ENCODE data around the gene BAHCC1. TPM values are rescaled to one million over a fixed set of nuclear protein-coding genes. Genes with fewer than 3 reads are reported as not detected.
A peak's percentile ranks its signal among the peaks of the same experiment; 100 is the strongest.

The BAHCC1 gene
- total and polyA plus RNA-seq, 2 donors (not counting 1 experiment from before 2014, with no cell fraction given): 1.8 to 7.3 TPM

DNA sequence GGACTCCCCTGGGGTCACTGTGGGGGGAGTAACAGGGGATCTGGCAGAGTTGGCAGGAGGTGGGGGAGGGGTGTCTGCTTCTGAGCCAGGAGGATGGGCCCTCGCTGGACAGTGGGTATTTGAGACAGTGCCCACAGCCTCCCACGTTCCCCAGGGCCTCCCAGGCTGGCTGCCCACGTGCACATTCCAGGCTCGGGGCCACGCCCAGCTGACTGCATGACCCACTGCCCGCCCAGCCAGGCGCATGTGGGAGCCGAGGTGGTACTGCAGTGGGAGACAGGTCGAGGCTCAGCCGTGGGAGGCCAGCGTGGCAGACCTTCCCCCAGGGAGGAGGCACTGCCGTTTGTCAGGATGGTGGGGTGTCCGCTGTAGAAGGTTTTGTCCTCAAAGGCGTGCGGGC, 38.8 kb downstream of the BAHCC1 start:
- no peak overlapping the region for H3K4me3 ChIP-seq (replicated peaks in 1 of 4; ENCODE audit: control extremely low read depth in 1 of 4, insufficient read depth in 1 of 4, low read depth in 3 of 4, low read length in 4 of 4)
- H3K36me3 ChIP-seq (ENCODE audit: control insufficient read depth, insufficient read depth, low read length): no peaks in the 10 kb centered on the region
- no peaks in the 10 kb centered on the region for H3K27me3 ChIP-seq (ENCODE audit: control insufficient read depth, insufficient read depth, low read length)
- no peak overlapping the region for H3K4me2 ChIP-seq (ENCODE audit: extremely low read depth, insufficient read depth, low read length)
- no peaks in the 10 kb centered on the region for H3K9me3 ChIP-seq (ENCODE audit: control insufficient read depth, insufficient read depth, low read depth, low read length)
- no peak overlapping the region for H3K27ac ChIP-seq (ENCODE audit: insufficient read depth, low read length)
- no peaks in the 10 kb centered on the region for H4K20me1 ChIP-seq (ENCODE audit: control insufficient read depth, extremely low read depth, insufficient read depth, low read length)
- H3K9ac ChIP-seq (ENCODE audit: insufficient read depth, low read length): no peak overlapping the region
- DNase-seq (ENCODE audit: low read depth in 2 of 2): peak in 1 of 2 donors; percentile 39
- no peak overlapping the region for H2AFZ ChIP-seq (ENCODE audit: low read length)
- TF ChIP-seq, protein P1, sequence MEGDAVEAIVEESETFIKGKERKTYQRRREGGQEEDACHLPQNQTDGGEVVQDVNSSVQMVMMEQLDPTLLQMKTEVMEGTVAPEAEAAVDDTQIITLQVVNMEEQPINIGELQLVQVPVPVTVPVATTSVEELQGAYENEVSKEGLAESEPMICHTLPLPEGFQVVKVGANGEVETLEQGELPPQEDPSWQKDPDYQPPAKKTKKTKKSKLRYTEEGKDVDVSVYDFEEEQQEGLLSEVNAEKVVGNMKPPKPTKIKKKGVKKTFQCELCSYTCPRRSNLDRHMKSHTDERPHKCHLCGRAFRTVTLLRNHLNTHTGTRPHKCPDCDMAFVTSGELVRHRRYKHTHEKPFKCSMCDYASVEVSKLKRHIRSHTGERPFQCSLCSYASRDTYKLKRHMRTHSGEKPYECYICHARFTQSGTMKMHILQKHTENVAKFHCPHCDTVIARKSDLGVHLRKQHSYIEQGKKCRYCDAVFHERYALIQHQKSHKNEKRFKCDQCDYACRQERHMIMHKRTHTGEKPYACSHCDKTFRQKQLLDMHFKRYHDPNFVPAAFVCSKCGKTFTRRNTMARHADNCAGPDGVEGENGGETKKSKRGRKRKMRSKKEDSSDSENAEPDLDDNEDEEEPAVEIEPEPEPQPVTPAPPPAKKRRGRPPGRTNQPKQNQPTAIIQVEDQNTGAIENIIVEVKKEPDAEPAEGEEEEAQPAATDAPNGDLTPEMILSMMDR (conservative IDR thresholded peaks at IDR 0.05 in 1 of 2, IDR thresholded peaks at IDR 0.05 in 1 of 2; ENCODE audit: low read depth in 1 of 2, low read length in 2 of 2): no peak
- TF ChIP-seq EZH2 (IDR thresholded peaks at IDR 0.05; ENCODE audit: low read length, missing control alignments): no peak
- peaks cover 9% of the 10 kb centered on the region for H3K4me1 ChIP-seq (ENCODE audit: control insufficient read depth, extremely low read depth, insufficient read depth, low read length)
- H3K79me2 ChIP-seq (ENCODE audit: control insufficient read depth, insufficient read depth, low read length): no peaks in the 10 kb centered on the region

- no peaks in the 10 kb centered on the region for H4K20me1 ChIP-seq (ENCODE audit: control insufficient read depth, extremely low read depth, insufficient read depth, low read length)
- H3K79me2 ChIP-seq (ENCODE audit: control insufficient read depth, insufficient read depth, low read length): no peaks in the 10 kb centered on the region
- H3K27ac ChIP-seq (ENCODE audit: insufficient read depth, low read length): no peak overlapping the region
- no peak overlapping the region for H2AFZ ChIP-seq (ENCODE audit: low read length)
- no peak overlapping the region for H3K4me3 ChIP-seq (replicated peaks in 1 of 4; ENCODE audit: control extremely low read depth in 1 of 4, insufficient read depth in 1 of 4, low read depth in 3 of 4, low read length in 4 of 4)
- peaks cover 2% of the 10 kb centered on the region for H3K4me1 ChIP-seq (ENCODE audit: control insufficient read depth, extremely low read depth, insufficient read depth, low read length)
- DNase-seq (ENCODE audit: low read depth in 2 of 2): no peak
- TF ChIP-seq EZH2 (IDR thresholded peaks at IDR 0.05; ENCODE audit: low read length, missing control alignments): no peak
- TF ChIP-seq, protein P1 (conservative IDR thresholded peaks at IDR 0.05 in 1 of 2, IDR thresholded peaks at IDR 0.05 in 1 of 2; ENCODE audit: low read depth in 1 of 2, low read length in 2 of 2): no peak
- H3K27me3 ChIP-seq (ENCODE audit: control insufficient read depth, insufficient read depth, low read length): no peaks in the 10 kb centered on the region
- H3K36me3 ChIP-seq (ENCODE audit: control insufficient read depth, insufficient read depth, low read length): no peaks in the 10 kb centered on the region
- H3K9me3 ChIP-seq (ENCODE audit: control insufficient read depth, insufficient read depth, low read depth, low read length): no peaks in the 10 kb centered on the region
- no peak overlapping the region for H3K4me2 ChIP-seq (ENCODE audit: extremely low read depth, insufficient read depth, low read length)
- H3K9ac ChIP-seq (ENCODE audit: insufficient read depth, low read length): no peak overlapping the region
Measured at GRCh38 chr17:81434681-81435417, 39.6 kb downstream of the BAHCC1 start.

DNA sequence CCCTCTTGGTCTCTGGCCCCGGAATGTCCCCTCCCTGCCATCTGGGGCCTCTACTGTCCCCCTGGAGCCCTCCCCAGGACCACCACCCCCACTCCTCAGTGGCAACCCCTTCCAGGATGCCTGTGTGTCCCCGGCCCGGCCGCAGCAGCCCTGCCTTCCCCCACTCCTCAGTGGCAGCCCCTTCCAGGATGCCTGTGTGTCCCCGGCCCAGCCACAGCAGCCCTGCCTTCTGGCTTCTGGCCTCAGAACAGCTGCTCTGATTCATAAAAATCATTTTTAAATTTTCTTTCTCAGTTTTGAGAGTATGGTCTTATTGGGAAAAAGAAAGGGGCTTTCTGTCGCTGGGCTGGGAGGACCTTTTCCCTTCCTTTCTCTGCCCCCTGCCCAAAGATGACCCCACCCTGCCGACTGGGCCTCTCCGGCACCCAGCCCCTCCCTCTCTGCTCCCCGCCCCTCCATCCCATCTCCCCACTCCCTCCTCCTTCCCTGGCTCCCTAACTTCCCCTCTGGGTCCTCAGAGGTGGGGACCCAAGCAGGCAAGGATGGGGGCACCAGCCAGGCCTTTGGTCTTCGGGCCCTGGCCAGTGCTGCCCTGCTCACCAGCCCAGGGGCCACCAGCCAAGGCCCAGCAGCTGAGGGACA, 40.5 kb downstream of the BAHCC1 start:
- Histone ChIP-seq H3K9ac (ENCODE audit: insufficient read depth, low read length) (no peak overlapping the region), H3K4me3 (replicated peaks in 1 of 4; ENCODE audit: control extremely low read depth in 1 of 4, insufficient read depth in 1 of 4, low read depth in 3 of 4, low read length in 4 of 4) (no peak overlapping the region), H2AFZ (ENCODE audit: low read length) (no peak overlapping the region), H3K9me3 (ENCODE audit: control insufficient read depth, insufficient read depth, low read depth, low read length) (no peaks in the 10 kb centered on the region), H3K27me3 (ENCODE audit: control insufficient read depth, insufficient read depth, low read length) (no peaks in the 10 kb centered on the region), H3K79me2 (ENCODE audit: control insufficient read depth, insufficient read depth, low read length) (no peaks in the 10 kb centered on the region), H3K27ac (ENCODE audit: insufficient read depth, low read length) (no peak overlapping the region), H3K4me2 (ENCODE audit: extremely low read depth, insufficient read depth, low read length) (no peak overlapping the region), H3K36me3 (ENCODE audit: control insufficient read depth, insufficient read depth, low read length) (no peaks in the 10 kb centered on the region), H4K20me1 (ENCODE audit: control insufficient read depth, extremely low read depth, insufficient read depth, low read length) (no peaks in the 10 kb centered on the region), H3K4me1 (ENCODE audit: control insufficient read depth, extremely low read depth, insufficient read depth, low read length) (peaks cover 2% of the 10 kb centered on the region)
- no peak for TF ChIP-seq EZH2 (IDR thresholded peaks at IDR 0.05; ENCODE audit: low read length, missing control alignments)
- TF ChIP-seq, protein P1 (conservative IDR thresholded peaks at IDR 0.05 in 1 of 2, IDR thresholded peaks at IDR 0.05 in 1 of 2; ENCODE audit: low read depth in 1 of 2, low read length in 2 of 2): no peak
- DNase-seq (ENCODE audit: low read depth in 2 of 2): no peak
